Fibroblast of pulmonary artery (primary cell): Measurements from ENCODE around the gene TPBGL.

Source experiments
- DNase-seq: peaks from one replicate; pipeline ENCODE4 v3.0.0-alpha.2; 2010; ENCODE audit warnings: low read depth
- H3K4me3 ChIP-seq: replicated peaks from 2 replicates; pipeline ENCODE4 v1.5.1; 2011; ENCODE audit warnings: low read depth, mild to moderate bottlenecking, control low read depth, low read length, moderate library complexity
- TF ChIP-seq, protein P1 (sequence below): IDR thresholded peaks from 2 replicates; pipeline ENCODE4 v1.5.1; 2011; ENCODE audit warnings: mild to moderate bottlenecking, control low read depth, low read length, inconsistent platforms; ENCODE audit errors: missing control alignments

TPBGL gene

GRCh38 chr11:75289511-75289760 lies 48.9 kb downstream of the TPBGL start:
- TF ChIP-seq, protein P1, sequence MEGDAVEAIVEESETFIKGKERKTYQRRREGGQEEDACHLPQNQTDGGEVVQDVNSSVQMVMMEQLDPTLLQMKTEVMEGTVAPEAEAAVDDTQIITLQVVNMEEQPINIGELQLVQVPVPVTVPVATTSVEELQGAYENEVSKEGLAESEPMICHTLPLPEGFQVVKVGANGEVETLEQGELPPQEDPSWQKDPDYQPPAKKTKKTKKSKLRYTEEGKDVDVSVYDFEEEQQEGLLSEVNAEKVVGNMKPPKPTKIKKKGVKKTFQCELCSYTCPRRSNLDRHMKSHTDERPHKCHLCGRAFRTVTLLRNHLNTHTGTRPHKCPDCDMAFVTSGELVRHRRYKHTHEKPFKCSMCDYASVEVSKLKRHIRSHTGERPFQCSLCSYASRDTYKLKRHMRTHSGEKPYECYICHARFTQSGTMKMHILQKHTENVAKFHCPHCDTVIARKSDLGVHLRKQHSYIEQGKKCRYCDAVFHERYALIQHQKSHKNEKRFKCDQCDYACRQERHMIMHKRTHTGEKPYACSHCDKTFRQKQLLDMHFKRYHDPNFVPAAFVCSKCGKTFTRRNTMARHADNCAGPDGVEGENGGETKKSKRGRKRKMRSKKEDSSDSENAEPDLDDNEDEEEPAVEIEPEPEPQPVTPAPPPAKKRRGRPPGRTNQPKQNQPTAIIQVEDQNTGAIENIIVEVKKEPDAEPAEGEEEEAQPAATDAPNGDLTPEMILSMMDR = no peak
- no peak for DNase-seq
- H3K4me3 ChIP-seq = no peak overlapping the region

DNA sequence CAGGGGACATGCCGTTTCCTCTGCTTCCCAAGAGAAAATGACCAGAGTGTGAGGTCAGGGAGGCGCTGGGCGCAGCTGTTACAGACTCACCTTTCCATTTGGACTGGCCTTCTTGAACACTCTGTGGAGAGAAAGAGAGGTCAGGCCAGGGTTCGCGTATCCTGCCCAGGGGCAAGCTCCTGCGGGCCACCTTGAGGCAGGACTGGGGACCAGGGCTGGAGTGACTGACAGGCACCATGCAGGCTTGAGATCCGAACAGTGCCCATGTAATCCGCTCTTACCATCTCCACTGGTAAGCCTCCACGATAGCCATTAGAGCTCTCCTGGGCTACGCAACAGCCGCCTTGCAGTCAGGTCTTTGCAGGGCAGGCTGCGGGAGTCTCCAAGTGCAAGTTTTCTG lies 49.3 kb downstream of the TPBGL start:
- TF ChIP-seq, protein P1 = no peak
- DNase-seq = no peak

DNA sequence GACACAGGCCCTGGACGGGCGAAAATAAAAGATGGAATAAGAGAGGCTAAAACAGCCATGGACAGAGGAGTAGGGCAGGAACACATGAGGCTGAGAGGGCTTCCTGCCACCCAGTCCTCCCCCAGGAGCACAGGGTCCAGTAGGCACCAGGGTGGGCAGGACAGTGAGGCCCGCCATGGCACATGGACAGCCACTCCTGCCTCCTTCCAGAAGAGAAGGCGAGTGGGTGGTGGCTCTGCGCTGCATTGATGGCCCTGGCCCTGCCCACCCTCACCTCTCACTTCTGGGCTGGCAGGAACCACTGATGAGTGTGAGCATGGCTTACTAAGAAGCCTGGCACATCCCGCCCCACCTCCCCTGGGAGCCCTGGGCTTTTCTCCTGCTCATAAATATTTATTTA lies 51.2 kb downstream of the TPBGL start:
- TF ChIP-seq, protein P1 = no peak
- H3K4me3 ChIP-seq = no peak overlapping the region
- no peak for DNase-seq

More for the DNA sequence above, 49.3 kb downstream of the TPBGL start:
- no peak overlapping the region for H3K4me3 ChIP-seq

DNA sequence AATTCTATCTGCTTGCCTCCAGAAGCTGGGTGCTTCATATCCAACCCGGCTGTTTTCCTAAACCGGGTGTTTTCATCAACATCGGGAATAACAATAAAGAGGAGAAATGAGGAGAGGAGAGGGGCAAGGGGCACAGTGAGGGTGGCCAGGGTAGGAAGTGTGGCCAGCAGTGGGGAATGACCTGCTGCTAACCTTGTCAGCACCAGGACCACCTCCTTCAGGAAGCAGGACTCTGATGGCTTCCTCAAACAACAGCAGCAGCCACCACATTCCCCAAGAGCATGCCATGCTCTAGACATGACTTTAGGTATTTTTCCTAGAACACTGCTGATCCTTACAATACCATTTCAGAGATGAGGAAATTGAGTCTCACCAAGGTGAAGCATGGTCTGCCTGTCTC lies 52.4 kb downstream of the TPBGL start:
- DNase-seq = no peak
- TF ChIP-seq, protein P1 = no peak
- H3K4me3 ChIP-seq = no peak overlapping the region
